GM21786 (cell line): ENCODE data around the gene LPIN2.
A peak's percentile ranks its signal among the peaks of the same experiment; 100 is the strongest.
"Not testable (repeated sequence)": the region's sequence is repeated elsewhere in the genome, so short reads cannot be mapped to it uniquely, and the experiment has no call there.

ENCODE experiments used
- ATAC-seq: cut with Tn5 transposase; IDR thresholded peaks from one replicate; pipeline ENCODE4 v1.9.1; 2021; ENCODE audit not compliant: unreplicated experiment

LPIN2 gene

GRCh38 chr18:3012136-3013023 lies 564 bp downstream of the LPIN2 start:
- ATAC-seq: peak; percentile 29

GRCh38 chr18:3010086-3010485 lies 2.9 kb downstream of the LPIN2 start:
- ATAC-seq: no peak

- no peak for ATAC-seq
Observed at GRCh38 chr18:3008541-3008940, 4.4 kb downstream of the LPIN2 start.

GRCh38 chr18:3007491-3007890 lies 5.5 kb downstream of the LPIN2 start:
- no peak for ATAC-seq

- no peak for ATAC-seq
Observed at GRCh38 chr18:3005462-3005861, 7.5 kb downstream of the LPIN2 start.

- not testable (repeated sequence) for ATAC-seq
Observed at GRCh38 chr18:3003766-3004165, 9.2 kb downstream of the LPIN2 start.

- ATAC-seq: no peak
Observed at GRCh38 chr18:3002732-3003131, 10.2 kb downstream of the LPIN2 start.

- ATAC-seq: no peak
Observed at GRCh38 chr18:2998644-2999043, 14.3 kb downstream of the LPIN2 start.

- no peak for ATAC-seq
Observed at GRCh38 chr18:2997846-2998564, 14.9 kb downstream of the LPIN2 start.

GRCh38 chr18:2997429-2997828 lies 15.5 kb downstream of the LPIN2 start:
- ATAC-seq: no peak

- ATAC-seq: peak; percentile 61
Observed at GRCh38 chr18:2994603-2995432, 18.1 kb downstream of the LPIN2 start.

GRCh38 chr18:2994020-2994589 lies 18.8 kb downstream of the LPIN2 start:
- no peak for ATAC-seq

- ATAC-seq: no peak
Observed at GRCh38 chr18:2992995-2993877, 19.7 kb downstream of the LPIN2 start.

GRCh38 chr18:2990956-2991640 lies 21.8 kb downstream of the LPIN2 start:
- ATAC-seq: no peak

- no peak for ATAC-seq
Observed at GRCh38 chr18:2987876-2988790, 24.8 kb downstream of the LPIN2 start.

GRCh38 chr18:2986150-2986865 lies 26.6 kb downstream of the LPIN2 start:
- no peak for ATAC-seq

- ATAC-seq: no peak
Observed at GRCh38 chr18:2985628-2986027, 27.3 kb downstream of the LPIN2 start.
